H9 (cell line): ENCODE measurements around the gene CHAF1A. TPM values are rescaled to one million over a fixed set of nuclear protein-coding genes. Genes with fewer than 3 reads are reported as not detected.

ENCODE experiments used
- DNase-seq: peaks from one replicate; pipeline ENCODE4 v3.0.0-alpha.2; 2017
- H2AFZ ChIP-seq: one replicate; pipeline ENCODE4 v1.6.1; 2013; ENCODE audit warnings: mild to moderate bottlenecking, low read length, control low read depth, moderate library complexity
- H2AK5ac ChIP-seq: 2 replicates; pipeline ENCODE4 v1.6.1; 2013; ENCODE audit warnings: low read length, control low read depth, mixed read lengths; ENCODE audit not compliant: insufficient read length
- H2BK120ac ChIP-seq: one replicate; pipeline ENCODE4 v1.6.1; 2013; ENCODE audit warnings: low read depth, mild to moderate bottlenecking, low read length, control low read depth, inconsistent platforms; ENCODE audit not compliant: poor library complexity, severe bottlenecking
- H2BK12ac ChIP-seq: 2 replicates; pipeline ENCODE4 v1.6.1; 2013; ENCODE audit warnings: low read length, control low read depth, mixed read lengths, low read depth; ENCODE audit not compliant: insufficient read length
- H2BK15ac ChIP-seq: 2 replicates; pipeline ENCODE4 v1.6.1; 2013; ENCODE audit warnings: low read depth, low read length, control low read depth
- H2BK20ac ChIP-seq: one replicate; pipeline ENCODE4 v1.6.1; 2013; ENCODE audit warnings: low read depth, mild to moderate bottlenecking, low read length, control low read depth, inconsistent platforms; ENCODE audit not compliant: poor library complexity, severe bottlenecking
- H2BK5ac ChIP-seq: 2 replicates; pipeline ENCODE4 v1.6.1; 2013; ENCODE audit warnings: low read length, control low read depth, mixed read lengths; ENCODE audit not compliant: insufficient read length
- H3K14ac ChIP-seq: 2 replicates; pipeline ENCODE4 v1.6.1; 2013; ENCODE audit warnings: low read length, control low read depth; ENCODE audit not compliant: insufficient read depth
- H3K18ac ChIP-seq: 2 replicates; pipeline ENCODE4 v1.6.1; 2013; ENCODE audit warnings: low read depth, mild to moderate bottlenecking, mixed read lengths, low read length, control low read depth; ENCODE audit not compliant: insufficient read length
- H3K23ac ChIP-seq: 2 replicates; pipeline ENCODE4 v1.6.1; 2013; ENCODE audit warnings: low read length, control low read depth, mixed read lengths, low read depth; ENCODE audit not compliant: insufficient read length
- H3K23me2 ChIP-seq: 2 replicates; pipeline ENCODE4 v1.6.1; 2013; ENCODE audit warnings: low read depth, mild to moderate bottlenecking, mixed read lengths, low read length, control low read depth; ENCODE audit not compliant: insufficient read length, poor library complexity, severe bottlenecking
- H3K27ac ChIP-seq: 2 replicates; pipeline ENCODE4 v1.5.1; 2013; ENCODE audit warnings: low read length, control low read depth, mixed read lengths, low read depth; ENCODE audit not compliant: insufficient read length
- H3K27me3 ChIP-seq: 2 replicates; pipeline ENCODE4 v1.6.1; 2013; ENCODE audit warnings: low read length, control low read depth, inconsistent platforms; ENCODE audit not compliant: insufficient read depth
- H3K4ac ChIP-seq: 2 replicates; pipeline ENCODE4 v1.6.1; 2013; ENCODE audit warnings: low read depth, mild to moderate bottlenecking, control low read depth, inconsistent platforms, low read length, moderate library complexity
- H3K4me1 ChIP-seq: 2 replicates; pipeline ENCODE4 v1.6.1; 2013; ENCODE audit warnings: low read length, control low read depth, inconsistent platforms; ENCODE audit not compliant: insufficient read depth
- H3K4me2 ChIP-seq: 2 replicates; pipeline ENCODE4 v1.6.1; 2013; ENCODE audit warnings: low read length, control low read depth, mixed read lengths; ENCODE audit not compliant: insufficient read length, insufficient read depth
- H3K56ac ChIP-seq: 2 replicates; pipeline ENCODE4 v1.6.1; 2013; ENCODE audit warnings: low read depth, mild to moderate bottlenecking, mixed read lengths, low read length, control low read depth; ENCODE audit not compliant: insufficient read length
- H3K79me1 ChIP-seq: 2 replicates; pipeline ENCODE4 v1.6.1; 2013; ENCODE audit warnings: low read depth, mild to moderate bottlenecking, moderate library complexity, low read length, control low read depth, inconsistent platforms; ENCODE audit not compliant: insufficient read depth, poor library complexity, severe bottlenecking
- H3K79me2 ChIP-seq: 2 replicates; pipeline ENCODE4 v1.6.1; 2013; ENCODE audit warnings: low read length, control low read depth, inconsistent platforms; ENCODE audit not compliant: insufficient read depth
- H3K9ac ChIP-seq: 2 replicates; pipeline ENCODE4 v1.6.1; 2013; ENCODE audit warnings: low read length, control low read depth, mixed read lengths; ENCODE audit not compliant: insufficient read length; ENCODE audit errors: extremely low read depth
- H3K9me3 ChIP-seq: one replicate; pipeline ENCODE4 v1.6.1; 2013; ENCODE audit warnings: low read depth, low read length, inconsistent platforms; ENCODE audit not compliant: control insufficient read depth
- H3T11ph ChIP-seq: one replicate; pipeline ENCODE4 v1.6.1; 2013; ENCODE audit warnings: mild to moderate bottlenecking, low read length, control low read depth, inconsistent platforms
- H4K20me1 ChIP-seq: one replicate; pipeline ENCODE4 v1.6.1; 2013; ENCODE audit not compliant: control insufficient read depth, insufficient read length, insufficient read depth
- H4K5ac ChIP-seq: 2 replicates; pipeline ENCODE4 v1.6.1; 2013; ENCODE audit warnings: low read depth, mild to moderate bottlenecking, mixed read lengths, low read length, control low read depth; ENCODE audit not compliant: insufficient read length
- H4K8ac ChIP-seq: replicated peaks from 2 replicates; pipeline ENCODE4 v1.6.1; 2013; ENCODE audit warnings: low read length, control low read depth, mixed read lengths, low read depth; ENCODE audit not compliant: insufficient read length
- H4K91ac ChIP-seq: 2 replicates; pipeline ENCODE4 v1.6.1; 2013; ENCODE audit warnings: low read depth, mild to moderate bottlenecking, moderate library complexity, mixed read lengths, low read length, control low read depth; ENCODE audit not compliant: insufficient read length
- H3K27ac Mint-ChIP-seq, 3 experiments: 2 replicates in 2 of 3; 3 replicates in 1 of 3; pipeline ENCODE4 v1.8.0; 2020 to 2021; ENCODE audit warnings: mixed read lengths in 3 of 3, mild to moderate bottlenecking in 1 of 3, moderate library complexity in 1 of 3
- H3K27me3 Mint-ChIP-seq: 2 replicates; pipeline ENCODE4 v1.8.0; 2021; ENCODE audit warnings: low read depth, mild to moderate bottlenecking, moderate library complexity, mixed read lengths
- H3K36me3 Mint-ChIP-seq, 3 experiments: 2 replicates in 2 of 3; 3 replicates in 1 of 3; pipeline ENCODE4 v1.8.0; 2020 to 2021; ENCODE audit warnings: low read depth in 3 of 3, mixed read lengths in 3 of 3; ENCODE audit not compliant: insufficient read depth in 1 of 3
- H3K4me1 Mint-ChIP-seq, 2 experiments: 2 replicates each; pipeline ENCODE4 v1.8.0; 2020; ENCODE audit warnings: mixed read lengths in 2 of 2
- H3K4me3 Mint-ChIP-seq, 2 experiments: 2 replicates in 1 of 2; 3 replicates in 1 of 2; pipeline ENCODE4 v1.8.0; 2020 to 2021; ENCODE audit warnings: mild to moderate bottlenecking in 2 of 2, mixed read lengths in 2 of 2, moderate library complexity in 1 of 2
- H3K9me3 Mint-ChIP-seq, 2 experiments: 2 replicates in 1 of 2; 3 replicates in 1 of 2; pipeline ENCODE4 v1.8.0; 2020; ENCODE audit warnings: mild to moderate bottlenecking in 2 of 2, mixed read lengths in 2 of 2, moderate library complexity in 1 of 2
- WGBS: extraction: QIAGEN DNeasy Blood & Tissue Kit; methylation state at CpG from one replicate; pipeline ENCODE4 v1.1.7; 2013; ENCODE audit warnings: missing lambda C conversion rate, low lambda C conversion rate, mixed read lengths; ENCODE audit not compliant: insufficient read length; ENCODE audit errors: extremely low coverage; 5-methylcytosine and 5-hydroxymethylcytosine counted together
- total RNA-seq: library from RNA; stranded (reverse); gene quantifications from 2 replicates; pipeline ENCODE4 v1.2.1, GENCODE V29; 2021
- TF ChIP-seq, protein P1 (sequence below): fragments of 200-600 bp; sonication (generic); conservative IDR thresholded peaks from 3 replicates; pipeline ENCODE4 v1.8.0; 2021; ENCODE audit warnings: antibody characterized with exemption, mild to moderate bottlenecking

Gene CHAF1A
- total RNA-seq, 1 experiment from 2014 or later, result 143 TPM

DNA sequence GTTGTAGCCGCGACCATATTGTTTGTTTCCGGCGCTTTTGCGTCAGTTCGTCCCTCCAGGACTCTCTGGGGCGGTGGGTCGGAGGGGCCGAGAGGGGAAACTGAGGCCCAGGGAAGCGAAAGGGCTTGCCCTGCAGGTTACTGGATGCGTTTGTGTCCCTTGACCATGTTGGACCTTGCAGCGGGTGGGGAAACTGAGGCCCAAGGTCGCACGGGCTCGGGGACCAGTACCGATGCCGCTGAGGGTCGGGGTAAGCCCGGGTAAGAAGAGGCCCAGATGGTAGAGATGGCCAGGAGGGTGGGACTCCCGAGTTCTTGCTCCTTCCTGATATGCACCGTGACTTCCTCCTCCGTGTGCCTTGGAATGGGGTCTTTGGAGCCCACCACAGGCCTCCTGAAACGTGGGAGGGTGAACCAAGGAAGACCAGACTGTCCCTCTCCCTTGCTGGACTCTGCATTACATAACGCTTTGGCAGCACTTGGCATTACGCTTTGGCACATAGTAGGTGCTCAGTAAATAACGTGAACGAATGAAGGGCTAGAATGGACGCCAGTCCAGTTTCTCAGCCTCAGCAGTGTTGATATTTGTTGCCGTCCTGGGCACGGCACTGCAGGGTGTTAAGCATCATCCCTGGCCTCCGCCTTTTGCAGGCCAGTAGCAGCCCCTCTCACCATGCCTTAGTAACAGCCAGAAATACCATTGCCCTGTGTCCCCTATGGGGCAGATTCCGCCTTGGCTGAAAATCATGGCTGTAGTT is 743 bp downstream of the CHAF1A start:
- H3K27ac ChIP-seq, result no peak overlapping the region
- no peak overlapping the region for H3K56ac ChIP-seq
- H4K91ac ChIP-seq, result no peak overlapping the region
- H2BK12ac ChIP-seq, result no peak overlapping the region
- H4K8ac ChIP-seq, result no peak overlapping the region
- no peak overlapping the region for H3T11ph ChIP-seq
- H3K14ac ChIP-seq, result peak overlapping the region; percentile 93
- peak overlapping the region; percentile 93 to 99 (median 96) for H3K27ac Mint-ChIP-seq
- peak overlapping the region; percentile 79 for H3K18ac ChIP-seq
- no peaks in the 10 kb centered on the region for H3K9me3 Mint-ChIP-seq
- H3K23me2 ChIP-seq, result peaks cover 9% of the 10 kb centered on the region
- H2AK5ac ChIP-seq, result no peak overlapping the region
- no peak overlapping the region for H3K23ac ChIP-seq
- H3K79me1 ChIP-seq, result peaks cover 4% of the 10 kb centered on the region
- H3K4me1 Mint-ChIP-seq, result peaks cover 54 to 65% of the 10 kb centered on the region in 2 experiments
- H3K9ac ChIP-seq, result peak overlapping the region; percentile 75
- H2BK15ac ChIP-seq, result no peak overlapping the region
- no peak overlapping the region for H2BK120ac ChIP-seq
- H2BK5ac ChIP-seq, result no peak overlapping the region
- no CpG with 5 or more reads among the region's 32 CpGs for WGBS
- peak overlapping the region; percentile 86 for H3K4me2 ChIP-seq
- peak overlapping the region; percentile 93 to 98 for H3K4me3 Mint-ChIP-seq
- H3K9me3 ChIP-seq, result no peaks in the 10 kb centered on the region
- H4K20me1 ChIP-seq, result no peaks in the 10 kb centered on the region
- no peak overlapping the region for H3K4ac ChIP-seq
- H2BK20ac ChIP-seq, result no peak overlapping the region
- H2AFZ ChIP-seq, result no peak overlapping the region
- peaks cover 6% of the 10 kb centered on the region; the same call in 1 of the 2 replicates for H3K4me1 ChIP-seq
- H3K36me3 Mint-ChIP-seq, result peaks cover 20 to 44% (median 40%) of the 10 kb centered on the region in 3 experiments; a peak in 6 of 7 replicates
- no peaks in the 10 kb centered on the region for H3K27me3 ChIP-seq
- TF ChIP-seq, protein P1, sequence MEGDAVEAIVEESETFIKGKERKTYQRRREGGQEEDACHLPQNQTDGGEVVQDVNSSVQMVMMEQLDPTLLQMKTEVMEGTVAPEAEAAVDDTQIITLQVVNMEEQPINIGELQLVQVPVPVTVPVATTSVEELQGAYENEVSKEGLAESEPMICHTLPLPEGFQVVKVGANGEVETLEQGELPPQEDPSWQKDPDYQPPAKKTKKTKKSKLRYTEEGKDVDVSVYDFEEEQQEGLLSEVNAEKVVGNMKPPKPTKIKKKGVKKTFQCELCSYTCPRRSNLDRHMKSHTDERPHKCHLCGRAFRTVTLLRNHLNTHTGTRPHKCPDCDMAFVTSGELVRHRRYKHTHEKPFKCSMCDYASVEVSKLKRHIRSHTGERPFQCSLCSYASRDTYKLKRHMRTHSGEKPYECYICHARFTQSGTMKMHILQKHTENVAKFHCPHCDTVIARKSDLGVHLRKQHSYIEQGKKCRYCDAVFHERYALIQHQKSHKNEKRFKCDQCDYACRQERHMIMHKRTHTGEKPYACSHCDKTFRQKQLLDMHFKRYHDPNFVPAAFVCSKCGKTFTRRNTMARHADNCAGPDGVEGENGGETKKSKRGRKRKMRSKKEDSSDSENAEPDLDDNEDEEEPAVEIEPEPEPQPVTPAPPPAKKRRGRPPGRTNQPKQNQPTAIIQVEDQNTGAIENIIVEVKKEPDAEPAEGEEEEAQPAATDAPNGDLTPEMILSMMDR, result no peak
- no peak overlapping the region for H4K5ac ChIP-seq
- peak; percentile 29 for DNase-seq
- H3K27me3 Mint-ChIP-seq, result no peaks in the 10 kb centered on the region
- H3K79me2 ChIP-seq, result peaks cover 36% of the 10 kb centered on the region
